ENCODE measurements around the gene AGBL4. TPM values are rescaled to one million over a fixed set of nuclear protein-coding genes. Genes with fewer than 3 reads are reported as not detected.

AGBL4 gene
- total RNA-seq, 1 donor from 2014 or later: not detected

- no peaks in the 10 kb centered on the region for H3K27me3 ChIP-seq
- TF ChIP-seq, protein P1, sequence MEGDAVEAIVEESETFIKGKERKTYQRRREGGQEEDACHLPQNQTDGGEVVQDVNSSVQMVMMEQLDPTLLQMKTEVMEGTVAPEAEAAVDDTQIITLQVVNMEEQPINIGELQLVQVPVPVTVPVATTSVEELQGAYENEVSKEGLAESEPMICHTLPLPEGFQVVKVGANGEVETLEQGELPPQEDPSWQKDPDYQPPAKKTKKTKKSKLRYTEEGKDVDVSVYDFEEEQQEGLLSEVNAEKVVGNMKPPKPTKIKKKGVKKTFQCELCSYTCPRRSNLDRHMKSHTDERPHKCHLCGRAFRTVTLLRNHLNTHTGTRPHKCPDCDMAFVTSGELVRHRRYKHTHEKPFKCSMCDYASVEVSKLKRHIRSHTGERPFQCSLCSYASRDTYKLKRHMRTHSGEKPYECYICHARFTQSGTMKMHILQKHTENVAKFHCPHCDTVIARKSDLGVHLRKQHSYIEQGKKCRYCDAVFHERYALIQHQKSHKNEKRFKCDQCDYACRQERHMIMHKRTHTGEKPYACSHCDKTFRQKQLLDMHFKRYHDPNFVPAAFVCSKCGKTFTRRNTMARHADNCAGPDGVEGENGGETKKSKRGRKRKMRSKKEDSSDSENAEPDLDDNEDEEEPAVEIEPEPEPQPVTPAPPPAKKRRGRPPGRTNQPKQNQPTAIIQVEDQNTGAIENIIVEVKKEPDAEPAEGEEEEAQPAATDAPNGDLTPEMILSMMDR (IDR thresholded peaks at IDR 0.05): no peak
- DNase-seq: no peak
Observed at GRCh38 chr1:48667782-48668181, 1356.0 kb downstream of the AGBL4 start.

GRCh38 chr1:48665708-48666407 lies 1357.9 kb downstream of the AGBL4 start:
- TF ChIP-seq, protein P1 (IDR thresholded peaks at IDR 0.05): no peak
- H3K4me3 ChIP-seq: no peak overlapping the region
- no peaks in the 10 kb centered on the region for H3K27me3 ChIP-seq
- ATAC-seq: no peak
- no peaks in the 10 kb centered on the region for H3K4me1 ChIP-seq
- H3K9me3 ChIP-seq: no peaks in the 10 kb centered on the region
- no peak overlapping the region for H3K27ac ChIP-seq
- DNase-seq: no peak
- intact Hi-C loops (cut with DNase I): no loop called here
- no peaks in the 10 kb centered on the region for H3K36me3 ChIP-seq

More at GRCh38 chr1:48667782-48668181, 1356.0 kb downstream of the AGBL4 start:
- no peak overlapping the region for H3K4me3 ChIP-seq
- H3K36me3 ChIP-seq: no peaks in the 10 kb centered on the region
- intact Hi-C loops (cut with DNase I): no loop called here
- no peaks in the 10 kb centered on the region for H3K4me1 ChIP-seq
- no peaks in the 10 kb centered on the region for H3K9me3 ChIP-seq
- no peak for ATAC-seq
- H3K27ac ChIP-seq: no peak overlapping the region

DNA sequence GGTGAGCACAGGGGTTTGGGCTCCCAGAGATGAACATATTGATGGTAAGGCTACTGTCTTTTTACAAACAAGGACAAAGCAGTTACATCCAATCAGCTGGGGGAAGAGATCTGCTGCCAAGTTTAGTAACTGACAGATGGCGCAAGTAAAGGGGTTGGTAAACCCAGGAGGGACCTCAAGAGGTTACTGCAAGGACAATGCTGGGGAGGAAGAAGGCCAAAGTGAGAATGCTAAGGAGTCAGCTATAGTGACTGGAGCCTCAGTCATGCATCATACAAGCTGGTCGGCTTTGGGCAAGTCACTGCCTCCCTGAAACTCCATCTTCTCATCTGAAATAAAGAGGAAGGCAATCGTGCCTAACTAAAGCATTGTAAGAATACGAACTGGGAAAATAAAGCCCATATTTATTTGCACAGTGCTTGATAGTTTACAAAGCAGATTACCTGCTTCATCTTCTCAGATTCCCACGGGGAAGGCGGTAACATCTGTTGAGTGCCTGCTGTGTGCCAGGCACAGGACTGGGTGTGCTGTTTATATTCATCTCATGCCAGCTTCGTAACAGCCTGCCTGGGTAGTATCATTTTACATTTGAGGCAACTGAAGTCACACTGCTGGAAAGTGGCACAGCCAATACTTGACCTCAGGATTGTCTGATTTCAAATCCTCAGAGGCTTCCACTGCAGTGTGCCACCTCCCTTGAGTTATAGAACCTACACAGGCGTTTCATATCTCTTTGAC lies 1361.9 kb downstream of the AGBL4 start:
- no peaks in the 10 kb centered on the region for H3K4me1 ChIP-seq
- no peaks in the 10 kb centered on the region for H3K27me3 ChIP-seq
- no peak overlapping the region for H3K4me3 ChIP-seq
- DNase-seq (no peak), ATAC-seq (no peak)
- no peak overlapping the region for H3K27ac ChIP-seq
- intact Hi-C loops (cut with DNase I): no loop called here
- no peaks in the 10 kb centered on the region for H3K36me3 ChIP-seq
- TF ChIP-seq, protein P1 (IDR thresholded peaks at IDR 0.05): no peak
- no peaks in the 10 kb centered on the region for H3K9me3 ChIP-seq

DNA sequence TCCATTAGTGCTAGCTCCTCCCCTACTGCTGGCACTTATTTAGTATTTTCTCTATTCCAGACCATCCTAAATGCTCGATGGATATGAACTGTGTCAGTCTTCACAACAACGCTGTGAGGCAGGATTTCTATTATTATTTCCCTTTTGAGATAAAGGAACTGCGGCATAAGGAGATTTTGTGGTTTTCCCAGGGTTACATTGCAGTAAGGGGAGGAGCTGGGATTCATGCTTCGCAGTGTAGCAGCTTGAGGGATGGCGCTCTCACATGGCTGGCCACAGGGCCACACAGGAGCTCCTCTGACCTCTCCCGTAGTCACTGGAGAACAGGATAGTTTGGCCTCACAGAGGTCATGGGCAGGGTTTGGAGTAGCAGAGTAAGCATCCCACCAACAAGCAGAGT lies 1364.0 kb downstream of the AGBL4 start:
- intact Hi-C loops (cut with DNase I): no loop called here
- Histone ChIP-seq H3K36me3 (no peaks in the 10 kb centered on the region), H3K27ac (no peak overlapping the region), H3K4me3 (no peak overlapping the region), H3K27me3 (no peaks in the 10 kb centered on the region), H3K9me3 (no peaks in the 10 kb centered on the region), H3K4me1 (no peaks in the 10 kb centered on the region)
- ATAC-seq (no peak), DNase-seq (no peak)
- TF ChIP-seq, protein P1 (IDR thresholded peaks at IDR 0.05): no peak

DNA sequence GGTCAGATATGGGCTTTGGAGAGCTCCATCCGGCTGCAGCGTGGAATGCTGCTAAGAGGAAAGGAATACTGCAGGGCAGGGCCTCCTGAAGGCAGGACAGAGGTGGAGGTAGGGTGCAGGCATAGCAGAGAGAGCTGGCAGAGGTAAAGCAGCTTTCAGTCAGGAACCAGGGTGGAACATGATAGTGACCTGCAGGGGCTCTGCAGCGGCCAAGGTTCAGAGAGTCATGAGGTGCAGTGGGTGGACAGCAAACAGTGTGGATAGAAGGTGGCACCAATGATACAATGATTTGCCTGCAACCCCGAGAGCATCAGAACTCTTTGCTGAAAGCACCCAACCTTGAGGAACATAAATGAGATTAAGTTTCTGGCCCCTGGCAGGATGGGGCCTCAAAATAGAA lies 1366.3 kb downstream of the AGBL4 start:
- no peak overlapping the region for H3K4me3 ChIP-seq
- DNase-seq (no peak), ATAC-seq (no peak)
- no peak overlapping the region for H3K27ac ChIP-seq
- intact Hi-C loops (cut with DNase I): no loop called here
- TF ChIP-seq, protein P1 (IDR thresholded peaks at IDR 0.05): no peak
- H3K4me1 ChIP-seq: no peaks in the 10 kb centered on the region
- no peaks in the 10 kb centered on the region for H3K27me3 ChIP-seq
- no peaks in the 10 kb centered on the region for H3K9me3 ChIP-seq
- no peaks in the 10 kb centered on the region for H3K36me3 ChIP-seq

All from upper lobe of right lung (tissue), 1 donor.